ENCODE results near the gene NEDD9. TPM values are rescaled to one million over a fixed set of nuclear protein-coding genes. Genes with fewer than 3 reads are reported as not detected.

NEDD9 gene
- polyA plus RNA-seq, 1 of the 3 experiments (the other 2 are of a cell fraction) = 7.4 TPM

DNA sequence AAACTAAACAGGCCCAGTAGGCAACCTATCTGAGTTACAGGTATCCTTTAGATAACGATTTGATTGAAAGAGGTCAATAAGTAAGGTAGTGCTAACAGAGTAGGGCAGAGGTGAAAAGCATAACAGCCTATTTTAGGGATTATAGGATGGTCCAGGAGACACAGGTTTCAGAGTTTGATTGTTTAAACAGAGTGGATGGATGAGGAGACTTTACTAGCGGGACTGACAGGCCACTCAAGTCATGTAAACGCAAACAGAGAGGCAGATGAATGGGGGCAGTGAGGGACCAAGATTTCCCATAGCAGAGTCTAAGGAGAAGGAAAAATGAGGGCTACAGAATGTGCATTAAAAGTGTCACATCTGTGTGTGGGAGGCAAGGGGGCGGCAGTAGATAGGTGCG, 4.8 kb downstream of the NEDD9 start:
- Histone ChIP-seq H3K27ac (ENCODE audit: low read depth in 2 of 2, low read length in 1 of 2) (no peak overlapping the region; a peak in 1 of 4 replicates), H3K79me2 (ENCODE audit: insufficient read depth) (peaks cover 96% of the 10 kb centered on the region), H3K9me2 (no peaks in the 10 kb centered on the region), H2AFZ (ENCODE audit: low read depth) (no peak overlapping the region), H3K4me1 (ENCODE audit: control insufficient read depth in 1 of 2, insufficient read depth in 2 of 2, low read depth in 1 of 2, low read length in 1 of 2) (peaks cover 20 to 29% of the 10 kb centered on the region in 2 experiments; a peak in 3 of 4 replicates), H3K27me3 (ENCODE audit: insufficient read depth) (no peaks in the 10 kb centered on the region), H3F3A (replicated peaks; ENCODE audit: insufficient read depth) (peaks cover 28% of the 10 kb centered on the region), H3K4me3 (ENCODE audit: low read depth in 2 of 2, low read length in 1 of 2) (no peak overlapping the region; a peak in 1 of 4 replicates), H3K4me2 (no peak overlapping the region), H3K9ac (no peak overlapping the region), H3K9me3 (no peaks in the 10 kb centered on the region), H3K36me3 (replicated peaks in 1 of 2; ENCODE audit: control insufficient read depth in 1 of 2, insufficient read depth in 2 of 2, low read length in 1 of 2) (peaks cover 0 to 8% of the 10 kb centered on the region in 2 experiments), H4K20me1 (ENCODE audit: insufficient read depth) (peaks cover 3% of the 10 kb centered on the region; the same call in 1 of the 2 replicates)
- POLR2A ChIA-PET = no interaction called here
- no peak for DNase-seq
- CTCF ChIA-PET = no interaction called here
- WGBS (ENCODE audit: low lambda C conversion rate) = 87% methylated on average over 5 of the region's 5 CpGs
- TF ChIP-seq, protein P1, sequence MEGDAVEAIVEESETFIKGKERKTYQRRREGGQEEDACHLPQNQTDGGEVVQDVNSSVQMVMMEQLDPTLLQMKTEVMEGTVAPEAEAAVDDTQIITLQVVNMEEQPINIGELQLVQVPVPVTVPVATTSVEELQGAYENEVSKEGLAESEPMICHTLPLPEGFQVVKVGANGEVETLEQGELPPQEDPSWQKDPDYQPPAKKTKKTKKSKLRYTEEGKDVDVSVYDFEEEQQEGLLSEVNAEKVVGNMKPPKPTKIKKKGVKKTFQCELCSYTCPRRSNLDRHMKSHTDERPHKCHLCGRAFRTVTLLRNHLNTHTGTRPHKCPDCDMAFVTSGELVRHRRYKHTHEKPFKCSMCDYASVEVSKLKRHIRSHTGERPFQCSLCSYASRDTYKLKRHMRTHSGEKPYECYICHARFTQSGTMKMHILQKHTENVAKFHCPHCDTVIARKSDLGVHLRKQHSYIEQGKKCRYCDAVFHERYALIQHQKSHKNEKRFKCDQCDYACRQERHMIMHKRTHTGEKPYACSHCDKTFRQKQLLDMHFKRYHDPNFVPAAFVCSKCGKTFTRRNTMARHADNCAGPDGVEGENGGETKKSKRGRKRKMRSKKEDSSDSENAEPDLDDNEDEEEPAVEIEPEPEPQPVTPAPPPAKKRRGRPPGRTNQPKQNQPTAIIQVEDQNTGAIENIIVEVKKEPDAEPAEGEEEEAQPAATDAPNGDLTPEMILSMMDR (IDR thresholded peaks at IDR 0.05) = no peak
- no peak for TF ChIP-seq NRF1 (IDR thresholded peaks at IDR 0.05; ENCODE audit: low read depth, low read length)
- TF ChIP-seq POLR2AphosphoS5 (IDR thresholded peaks at IDR 0.05; ENCODE audit: low read depth, low read length) = no peak
- TF ChIP-seq, protein P2, sequence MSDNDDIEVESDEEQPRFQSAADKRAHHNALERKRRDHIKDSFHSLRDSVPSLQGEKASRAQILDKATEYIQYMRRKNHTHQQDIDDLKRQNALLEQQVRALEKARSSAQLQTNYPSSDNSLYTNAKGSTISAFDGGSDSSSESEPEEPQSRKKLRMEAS (IDR thresholded peaks at IDR 0.05; ENCODE audit: low read depth) = no peak
- TF ChIP-seq NFIC (IDR thresholded peaks at IDR 0.05; ENCODE audit: borderline replicate concordance) = no peak
- no peak for TF ChIP-seq TCF12 (IDR thresholded peaks at IDR 0.05)
- TF ChIP-seq RAD21 (IDR thresholded peaks at IDR 0.05; ENCODE audit: low read length) = no peak
- TF ChIP-seq, protein P3, sequence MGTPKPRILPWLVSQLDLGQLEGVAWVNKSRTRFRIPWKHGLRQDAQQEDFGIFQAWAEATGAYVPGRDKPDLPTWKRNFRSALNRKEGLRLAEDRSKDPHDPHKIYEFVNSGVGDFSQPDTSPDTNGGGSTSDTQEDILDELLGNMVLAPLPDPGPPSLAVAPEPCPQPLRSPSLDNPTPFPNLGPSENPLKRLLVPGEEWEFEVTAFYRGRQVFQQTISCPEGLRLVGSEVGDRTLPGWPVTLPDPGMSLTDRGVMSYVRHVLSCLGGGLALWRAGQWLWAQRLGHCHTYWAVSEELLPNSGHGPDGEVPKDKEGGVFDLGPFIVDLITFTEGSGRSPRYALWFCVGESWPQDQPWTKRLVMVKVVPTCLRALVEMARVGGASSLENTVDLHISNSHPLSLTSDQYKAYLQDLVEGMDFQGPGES (IDR thresholded peaks at IDR 0.05; ENCODE audit: low read depth, low read length) = no peak
- TF ChIP-seq, protein P4, sequence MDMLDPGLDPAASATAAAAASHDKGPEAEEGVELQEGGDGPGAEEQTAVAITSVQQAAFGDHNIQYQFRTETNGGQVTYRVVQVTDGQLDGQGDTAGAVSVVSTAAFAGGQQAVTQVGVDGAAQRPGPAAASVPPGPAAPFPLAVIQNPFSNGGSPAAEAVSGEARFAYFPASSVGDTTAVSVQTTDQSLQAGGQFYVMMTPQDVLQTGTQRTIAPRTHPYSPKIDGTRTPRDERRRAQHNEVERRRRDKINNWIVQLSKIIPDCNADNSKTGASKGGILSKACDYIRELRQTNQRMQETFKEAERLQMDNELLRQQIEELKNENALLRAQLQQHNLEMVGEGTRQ (IDR thresholded peaks at IDR 0.05; ENCODE audit: borderline replicate concordance, low read depth, low read length) = no peak
- TF ChIP-seq TEAD4 (IDR thresholded peaks at IDR 0.05; ENCODE audit: borderline replicate concordance, insufficient read depth) = no peak
- TF ChIP-seq, protein P5, sequence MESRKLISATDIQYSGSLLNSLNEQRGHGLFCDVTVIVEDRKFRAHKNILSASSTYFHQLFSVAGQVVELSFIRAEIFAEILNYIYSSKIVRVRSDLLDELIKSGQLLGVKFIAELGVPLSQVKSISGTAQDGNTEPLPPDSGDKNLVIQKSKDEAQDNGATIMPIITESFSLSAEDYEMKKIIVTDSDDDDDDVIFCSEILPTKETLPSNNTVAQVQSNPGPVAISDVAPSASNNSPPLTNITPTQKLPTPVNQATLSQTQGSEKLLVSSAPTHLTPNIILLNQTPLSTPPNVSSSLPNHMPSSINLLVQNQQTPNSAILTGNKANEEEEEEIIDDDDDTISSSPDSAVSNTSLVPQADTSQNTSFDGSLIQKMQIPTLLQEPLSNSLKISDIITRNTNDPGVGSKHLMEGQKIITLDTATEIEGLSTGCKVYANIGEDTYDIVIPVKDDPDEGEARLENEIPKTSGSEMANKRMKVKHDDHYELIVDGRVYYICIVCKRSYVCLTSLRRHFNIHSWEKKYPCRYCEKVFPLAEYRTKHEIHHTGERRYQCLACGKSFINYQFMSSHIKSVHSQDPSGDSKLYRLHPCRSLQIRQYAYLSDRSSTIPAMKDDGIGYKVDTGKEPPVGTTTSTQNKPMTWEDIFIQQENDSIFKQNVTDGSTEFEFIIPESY (IDR thresholded peaks at IDR 0.05; ENCODE audit: borderline replicate concordance, low read depth) = no peak
- TF ChIP-seq RCOR1 (IDR thresholded peaks at IDR 0.05; ENCODE audit: low read length) = no peak
- TF ChIP-seq GATA2 (CRISPR knock-in tag; IDR thresholded peaks at IDR 0.05) = no peak
- no peak for TF ChIP-seq ELF1 (IDR thresholded peaks at IDR 0.05)
- no peak for TF ChIP-seq MXI1 (IDR thresholded peaks at IDR 0.05; ENCODE audit: low read depth, low read length)
- no peak for TF ChIP-seq JUND (IDR thresholded peaks at IDR 0.05)
